T-helper 22 cell (primary cell): ENCODE measurements around the gene TMEM151B.
A peak's percentile ranks its signal among the peaks of the same experiment; 100 is the strongest.

Experiments used
- DNase-seq: peaks from one replicate; pipeline ENCODE4 v3.0.0-alpha.2; 2020; ENCODE audit warnings: low read depth

TMEM151B gene

DNA sequence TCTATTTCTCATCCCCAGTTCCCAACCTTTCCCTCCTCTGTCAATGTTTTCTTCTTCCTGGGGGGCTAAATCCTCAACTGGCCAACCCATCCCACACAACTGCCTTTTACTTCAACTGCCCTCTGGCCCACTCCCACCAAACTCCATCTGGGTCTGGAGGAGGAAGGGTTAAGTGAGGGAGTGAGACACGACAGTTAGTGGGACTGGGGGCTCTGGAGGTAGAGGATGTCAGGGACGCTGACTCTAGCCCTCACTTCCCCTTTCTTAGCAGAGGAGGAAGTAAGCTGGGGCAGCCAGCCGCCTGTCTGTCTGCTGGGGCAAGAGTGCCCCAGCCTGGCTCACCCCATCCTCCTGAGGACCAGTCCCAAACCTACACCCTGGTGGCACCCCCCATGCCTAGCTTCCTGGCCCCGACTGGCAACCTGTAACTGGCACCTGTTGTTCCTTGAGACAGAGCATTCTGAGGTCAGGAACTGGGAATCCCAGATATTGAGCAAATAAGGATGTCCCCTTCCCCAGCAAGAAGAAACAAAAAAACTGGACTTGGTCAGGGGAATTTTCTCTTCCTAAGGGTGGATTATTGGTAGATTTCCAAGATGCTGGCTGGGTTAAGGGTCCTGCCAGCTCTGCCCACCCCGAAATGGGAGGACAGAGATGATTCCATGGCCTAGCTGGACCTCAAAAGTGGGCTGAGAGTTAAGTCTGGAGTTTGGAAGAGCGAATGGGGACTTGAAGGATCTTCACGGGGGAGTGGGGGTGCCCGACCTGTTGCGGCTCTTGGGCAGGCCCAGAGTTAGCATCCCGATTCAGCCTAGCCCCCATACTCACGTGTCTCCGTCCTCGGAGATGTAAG lies 5.9 kb upstream of the TMEM151B start:
- DNase-seq, result no peak

DNA sequence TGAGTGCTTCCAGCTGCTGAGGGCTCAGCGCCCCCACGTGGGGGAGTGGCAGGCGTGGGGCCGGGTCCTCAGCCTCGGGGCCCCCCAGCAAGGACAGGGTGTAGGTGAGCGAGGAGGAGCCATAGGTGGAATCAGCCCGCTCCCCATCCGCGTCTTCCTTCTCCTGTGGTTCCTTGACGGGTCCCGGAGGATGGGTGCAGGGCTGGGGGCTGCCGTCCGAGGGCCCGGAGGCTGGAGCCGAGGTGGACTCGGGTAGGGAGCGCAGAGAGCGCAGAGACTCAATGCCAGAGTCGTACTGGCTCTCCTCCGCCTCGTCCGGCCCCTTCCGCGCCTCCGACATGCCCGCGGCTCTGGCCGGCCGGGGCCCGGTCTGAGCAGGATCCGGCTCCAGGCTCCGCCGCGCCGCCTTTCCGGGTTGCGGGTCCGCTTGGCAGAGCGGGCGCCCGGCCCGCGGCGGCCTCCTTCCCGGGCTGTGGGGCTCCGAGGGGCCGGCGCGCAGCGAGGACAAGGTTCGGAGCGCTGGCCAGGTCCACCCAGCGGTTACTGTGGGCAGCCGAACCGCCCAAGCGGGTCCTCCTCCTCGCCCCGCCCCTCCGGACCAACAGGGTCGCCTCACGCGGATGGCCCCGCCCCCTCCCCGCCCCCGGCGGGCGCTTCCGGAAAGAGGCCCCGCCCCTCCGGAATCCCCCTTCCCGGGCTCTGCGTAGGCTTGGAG lies 5.1 kb upstream of the TMEM151B start, which contains the start of gene NFKBIE:
TSS of gene NFKBIE (minus strand) at position 545 of the 715 bp plus-strand sequence. CDS start at position 340, 205 bp downstream.
- peak; percentile 92 for DNase-seq

DNA sequence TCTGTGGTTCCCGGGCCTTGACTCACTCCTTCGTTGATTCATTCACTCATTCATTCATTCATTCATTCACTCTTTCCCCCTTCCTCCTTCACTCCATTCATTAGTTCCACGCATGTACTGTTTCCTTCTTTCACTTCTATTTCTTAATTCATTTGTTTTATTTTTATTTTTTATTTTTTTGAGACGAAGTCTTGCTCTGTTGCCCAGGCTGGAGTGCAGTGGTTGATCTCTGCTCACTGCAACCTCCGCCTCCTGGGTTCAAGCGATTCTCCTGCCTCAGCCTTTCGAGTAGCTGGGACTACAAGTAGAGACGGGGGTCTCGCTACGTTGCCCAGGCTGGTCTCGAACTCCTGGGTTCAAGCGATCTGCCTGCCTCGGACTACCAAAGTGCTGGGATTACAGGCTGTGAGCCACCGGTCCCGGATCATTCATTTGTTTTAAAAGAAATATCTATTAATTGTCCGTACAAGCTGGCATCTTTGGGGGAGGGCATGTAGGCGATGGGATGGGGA lies 4.5 kb upstream of the TMEM151B start:
- DNase-seq, result no peak

DNA sequence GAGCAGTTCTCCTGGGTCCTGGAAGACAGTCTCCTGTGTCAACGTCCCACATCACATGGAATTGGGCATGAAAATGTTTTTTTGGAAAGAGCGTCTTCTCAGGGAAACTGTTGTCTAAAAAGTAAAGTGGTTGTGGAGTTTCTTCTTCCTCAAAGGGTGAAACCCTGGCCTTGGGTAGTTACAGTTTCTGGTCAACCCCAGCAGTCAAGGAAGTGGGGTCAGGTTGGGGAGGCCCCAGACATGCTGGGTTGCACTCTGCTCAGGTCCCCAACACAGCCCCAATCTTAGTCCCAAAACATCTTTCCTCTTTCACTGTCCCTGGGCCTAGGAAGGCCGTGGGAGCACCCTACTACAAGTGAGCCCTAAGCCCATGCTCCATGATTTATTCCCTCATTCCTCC lies 3.9 kb upstream of the TMEM151B start:
- no peak for DNase-seq

DNA sequence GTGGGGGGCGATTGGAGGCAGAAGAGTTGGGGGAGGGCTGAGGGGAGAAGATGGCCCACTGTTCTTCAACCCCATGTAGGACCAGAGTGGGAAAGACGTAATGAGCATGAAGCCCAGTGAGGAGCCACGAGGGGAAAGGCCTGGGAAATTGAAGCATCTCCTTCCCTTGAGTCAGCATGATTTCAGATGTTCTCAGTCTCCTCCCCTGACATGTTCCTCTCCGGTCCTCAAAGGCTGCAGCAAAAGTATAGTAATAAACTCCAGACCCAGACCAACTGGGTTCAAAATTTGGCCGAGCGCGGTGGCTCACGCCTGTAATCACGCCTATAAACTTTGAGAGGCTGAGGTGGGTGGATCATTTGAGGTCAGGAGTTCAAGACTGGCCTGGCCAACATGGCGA lies 3.0 kb upstream of the TMEM151B start:
- DNase-seq, result no peak

DNA sequence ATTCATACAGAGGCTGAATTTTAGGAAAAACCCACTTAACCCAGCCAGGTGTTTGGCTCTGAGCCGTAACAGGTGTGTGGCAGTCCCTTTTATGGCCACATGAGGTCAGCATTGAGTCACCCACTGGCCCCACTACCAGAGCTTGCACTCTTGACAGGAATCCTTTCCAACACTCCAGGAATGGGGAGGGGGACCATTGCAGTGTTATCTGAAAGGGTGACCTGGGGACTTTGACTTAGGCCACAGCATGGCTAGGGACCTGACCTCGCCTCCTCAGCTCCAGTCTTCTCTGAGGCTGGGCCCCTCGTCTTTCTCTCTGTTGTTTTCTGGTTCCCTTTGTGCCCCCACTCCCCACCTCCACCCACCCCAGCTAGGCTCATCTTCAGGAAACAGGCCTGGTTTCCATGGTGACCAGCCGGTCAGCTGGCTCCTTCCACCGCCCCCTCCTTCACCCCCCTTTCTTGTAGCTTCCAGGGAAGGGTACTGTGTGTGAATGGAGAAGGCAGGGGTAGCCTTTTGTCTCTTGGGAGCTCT lies 2.1 kb upstream of the TMEM151B start:
- no peak for DNase-seq

DNA sequence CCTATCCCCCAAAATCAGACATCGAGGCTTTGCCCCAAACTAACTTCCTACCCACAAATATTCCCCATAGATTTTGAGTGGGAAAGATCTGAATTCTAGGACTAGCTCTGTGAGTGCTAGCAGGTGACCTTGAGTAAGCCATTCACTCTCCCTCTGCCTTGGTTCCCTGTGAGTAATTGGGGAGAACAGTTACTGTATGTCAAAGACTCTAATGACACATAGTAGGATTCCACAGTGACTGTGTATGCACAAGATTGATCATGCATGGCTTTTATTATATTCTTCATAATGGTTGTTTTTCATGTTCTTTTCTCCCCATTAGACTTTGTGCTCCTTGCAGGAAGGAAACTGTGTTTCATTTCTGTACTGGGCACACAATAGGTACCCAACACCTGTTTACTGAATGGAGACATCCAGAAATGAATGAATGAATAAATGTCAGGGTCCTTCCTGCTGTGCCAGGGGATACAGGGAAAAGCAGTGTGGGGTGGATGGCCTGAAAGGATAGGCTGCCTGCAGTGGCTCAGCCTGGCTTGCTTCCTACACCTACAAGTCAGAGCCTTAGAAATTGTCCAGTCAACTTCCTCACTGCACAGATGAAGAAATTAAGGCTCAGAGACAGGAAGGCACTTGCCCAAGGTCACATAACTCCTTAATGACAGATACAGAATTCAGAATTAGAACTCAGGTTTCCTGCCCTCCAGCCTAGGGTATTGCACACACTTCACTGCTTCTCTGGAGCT lies 901 bp upstream of the TMEM151B start:
- no peak for DNase-seq

DNA sequence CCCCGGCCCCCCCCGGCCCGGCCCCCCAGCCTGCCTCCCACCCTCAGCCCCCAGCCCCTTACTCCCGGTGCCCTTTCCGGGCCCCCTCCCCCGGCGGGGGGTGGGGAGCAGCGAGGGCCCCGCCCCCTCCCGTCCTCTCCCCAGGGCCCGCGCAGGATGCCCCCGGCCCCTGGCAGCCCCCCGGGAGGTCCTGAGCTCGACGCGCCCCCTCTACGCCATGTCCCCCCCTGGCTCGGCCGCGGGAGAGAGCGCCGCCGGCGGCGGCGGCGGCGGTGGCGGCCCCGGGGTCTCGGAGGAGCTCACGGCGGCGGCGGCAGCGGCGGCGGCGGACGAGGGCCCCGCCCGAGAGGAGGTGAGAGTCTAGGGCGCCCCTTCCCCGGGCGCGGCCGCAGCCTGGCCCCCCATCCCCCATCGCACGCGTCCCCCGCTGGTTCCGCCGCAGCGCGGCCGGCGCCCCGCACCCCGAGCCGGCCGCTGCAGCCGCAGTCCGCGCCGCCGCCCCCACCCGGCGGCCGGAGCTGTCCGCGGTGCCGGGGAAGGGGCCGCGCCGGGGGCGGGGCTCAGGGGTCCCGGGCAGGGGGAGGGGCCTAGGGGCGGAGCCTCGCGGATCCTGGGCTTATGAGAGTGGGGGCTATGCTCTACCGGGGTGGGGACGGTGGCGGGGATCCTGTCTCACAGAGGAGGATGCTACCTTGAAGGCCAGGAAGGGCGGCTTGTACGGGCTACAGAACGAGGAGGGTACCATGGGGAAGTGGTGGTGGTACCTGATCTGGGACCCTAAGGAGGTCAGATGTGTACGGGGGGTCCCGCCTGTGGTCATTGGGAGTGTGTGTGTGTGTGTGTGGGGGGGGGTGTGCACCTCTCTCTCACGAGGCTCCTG lies 516 bp downstream of the TMEM151B start:
- DNase-seq, result no peak

DNA sequence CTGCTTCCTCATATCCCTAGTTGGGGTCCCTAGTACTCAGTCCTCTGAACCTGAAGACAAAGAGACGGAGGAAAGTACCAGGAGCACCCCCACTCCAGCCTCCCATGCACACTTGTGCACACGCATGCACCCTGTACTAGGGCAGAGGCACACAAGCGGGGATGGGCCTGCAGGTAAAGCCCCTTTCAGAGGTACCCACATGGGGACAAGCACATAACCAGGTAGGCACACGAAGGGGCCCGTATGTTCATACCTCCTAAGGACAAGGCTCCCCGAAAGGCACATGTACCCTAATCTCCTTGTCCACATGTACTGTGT lies 1.1 kb downstream of the TMEM151B start:
- DNase-seq, result no peak

DNA sequence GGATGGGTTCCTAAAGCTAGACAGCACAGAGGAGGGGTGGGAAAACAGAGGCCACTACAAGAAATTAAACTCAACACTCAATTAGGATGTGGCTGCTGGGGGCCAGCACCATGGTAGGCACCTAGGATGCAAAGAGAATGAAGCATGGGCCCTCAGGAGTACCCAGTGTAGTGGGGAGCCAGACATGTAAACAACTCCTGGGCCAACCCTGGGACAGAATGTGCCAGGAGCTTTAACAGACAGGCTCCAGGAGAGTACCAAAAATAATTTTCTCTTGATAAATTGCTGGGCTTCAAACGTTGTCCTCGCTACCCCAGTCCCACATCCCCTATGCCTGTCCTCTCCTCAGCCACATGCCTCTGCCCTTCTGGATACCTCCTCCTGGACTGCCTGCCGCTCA lies 1.7 kb downstream of the TMEM151B start:
- DNase-seq, result no peak

DNA sequence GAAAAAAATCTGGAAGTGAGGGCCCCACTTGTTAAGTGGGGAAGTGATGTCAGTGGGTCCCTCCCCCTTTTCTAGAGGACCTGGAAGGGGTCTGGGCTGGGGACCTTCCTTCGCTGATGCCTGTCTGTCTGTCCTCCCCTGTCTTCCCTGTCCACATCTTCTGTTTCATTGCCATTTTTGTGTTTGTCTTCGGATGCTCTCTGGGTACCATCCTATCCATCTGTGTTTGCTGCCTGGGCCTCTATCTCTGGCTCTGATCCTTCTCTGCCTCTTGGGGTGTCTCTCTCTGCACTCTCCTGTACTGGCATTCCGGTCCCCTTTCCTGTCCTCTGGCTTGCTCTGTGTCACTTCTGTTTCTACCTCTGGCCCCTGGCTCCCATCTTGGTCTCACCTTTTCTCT lies 2.3 kb downstream of the TMEM151B start:
- DNase-seq, result no peak

DNA sequence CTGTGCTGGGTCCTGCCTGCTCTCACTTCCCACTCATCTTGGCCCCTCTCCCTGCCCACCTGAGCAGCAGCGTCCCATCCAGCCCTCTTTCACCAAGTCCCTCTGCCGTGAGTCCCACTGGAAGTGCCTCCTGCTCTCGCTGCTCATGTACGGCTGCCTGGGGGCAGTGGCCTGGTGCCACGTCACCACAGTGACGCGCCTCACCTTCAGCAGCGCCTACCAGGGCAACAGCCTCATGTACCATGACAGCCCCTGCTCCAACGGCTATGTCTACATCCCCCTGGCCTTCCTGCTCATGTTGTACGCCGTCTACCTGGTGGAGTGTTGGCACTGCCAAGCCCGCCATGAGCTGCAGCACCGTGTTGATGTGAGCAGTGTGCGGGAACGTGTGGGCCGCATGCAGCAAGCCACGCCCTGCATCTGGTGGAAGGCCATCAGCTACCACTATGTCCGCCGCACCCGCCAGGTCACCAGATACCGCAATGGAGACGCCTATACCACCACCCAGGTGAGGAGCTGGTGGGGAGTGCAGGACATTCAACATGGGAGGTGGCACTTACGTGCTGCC lies 2.8 kb downstream of the TMEM151B start:
- DNase-seq, result no peak

DNA sequence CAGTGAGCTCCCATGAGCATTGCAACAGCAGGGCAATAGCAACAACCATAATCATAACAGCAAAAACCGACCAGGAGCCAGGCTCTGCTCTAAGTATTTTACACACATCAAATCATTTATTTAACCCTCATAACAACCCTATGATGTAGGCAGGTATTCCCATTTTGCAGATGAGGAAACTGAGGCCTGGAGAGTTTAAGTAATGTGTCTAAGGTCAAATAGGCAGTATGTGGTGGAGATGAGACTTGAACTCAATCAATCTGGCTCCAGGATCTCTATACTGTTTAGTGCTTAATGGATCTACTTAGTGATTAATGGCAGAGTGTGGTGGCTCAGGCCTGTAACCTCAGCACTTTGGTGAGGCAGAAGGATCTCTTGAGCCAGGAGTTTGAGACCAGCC lies 3.4 kb downstream of the TMEM151B start:
- DNase-seq, result no peak

DNA sequence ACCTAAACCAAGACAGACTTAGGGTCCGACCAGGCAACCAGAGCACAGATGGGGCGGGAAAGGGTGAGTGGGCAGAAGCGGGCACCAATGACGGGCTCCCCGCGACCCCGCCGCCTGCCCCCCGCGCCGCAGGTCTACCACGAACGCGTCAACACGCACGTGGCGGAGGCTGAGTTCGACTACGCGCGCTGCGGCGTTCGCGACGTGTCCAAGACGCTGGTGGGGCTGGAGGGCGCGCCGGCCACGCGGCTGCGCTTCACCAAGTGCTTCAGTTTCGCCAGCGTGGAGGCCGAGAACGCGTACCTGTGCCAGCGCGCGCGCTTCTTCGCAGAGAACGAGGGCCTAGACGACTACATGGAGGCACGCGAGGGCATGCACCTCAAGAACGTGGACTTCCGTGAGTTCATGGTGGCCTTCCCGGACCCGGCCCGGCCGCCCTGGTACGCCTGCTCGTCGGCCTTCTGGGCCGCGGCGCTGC lies 5.1 kb downstream of the TMEM151B start:
- DNase-seq, result no peak

DNA sequence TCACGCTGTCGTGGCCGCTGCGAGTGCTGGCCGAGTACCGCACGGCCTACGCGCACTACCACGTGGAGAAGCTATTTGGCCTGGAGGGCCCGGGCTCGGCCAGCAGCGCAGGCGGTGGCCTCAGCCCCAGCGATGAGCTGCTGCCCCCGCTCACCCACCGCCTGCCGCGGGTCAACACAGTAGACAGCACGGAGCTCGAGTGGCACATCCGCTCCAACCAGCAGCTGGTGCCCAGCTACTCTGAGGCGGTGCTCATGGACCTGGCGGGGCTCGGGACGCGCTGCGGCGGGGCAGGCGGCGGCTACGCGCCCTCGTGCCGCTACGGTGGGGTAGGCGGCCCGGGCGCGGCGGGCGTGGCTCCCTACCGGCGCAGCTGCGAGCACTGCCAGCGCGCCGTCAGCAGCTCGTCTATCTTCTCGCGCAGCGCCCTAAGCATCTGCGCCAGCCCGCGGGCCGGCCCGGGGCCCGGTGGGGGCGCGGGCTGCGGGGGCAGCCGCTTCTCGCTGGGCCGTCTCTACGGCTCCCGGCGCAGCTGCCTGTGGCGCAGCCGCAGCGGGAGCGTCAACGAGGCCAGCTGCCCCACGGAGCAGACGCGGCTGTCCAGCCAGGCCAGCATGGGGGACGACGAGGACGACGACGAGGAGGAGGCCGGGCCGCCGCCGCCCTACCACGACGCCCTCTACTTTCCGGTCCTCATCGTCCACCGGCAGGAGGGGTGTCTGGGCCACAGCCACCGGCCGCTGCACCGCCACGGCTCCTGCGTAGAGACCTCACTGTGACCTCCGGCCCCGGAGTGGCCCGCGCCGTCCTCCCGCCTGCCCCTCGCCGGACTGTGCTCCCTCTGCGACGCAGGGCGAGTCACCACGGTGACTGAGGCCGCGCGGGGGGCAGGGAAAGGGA lies 5.7 kb downstream of the TMEM151B start:
- DNase-seq, result no peak

DNA sequence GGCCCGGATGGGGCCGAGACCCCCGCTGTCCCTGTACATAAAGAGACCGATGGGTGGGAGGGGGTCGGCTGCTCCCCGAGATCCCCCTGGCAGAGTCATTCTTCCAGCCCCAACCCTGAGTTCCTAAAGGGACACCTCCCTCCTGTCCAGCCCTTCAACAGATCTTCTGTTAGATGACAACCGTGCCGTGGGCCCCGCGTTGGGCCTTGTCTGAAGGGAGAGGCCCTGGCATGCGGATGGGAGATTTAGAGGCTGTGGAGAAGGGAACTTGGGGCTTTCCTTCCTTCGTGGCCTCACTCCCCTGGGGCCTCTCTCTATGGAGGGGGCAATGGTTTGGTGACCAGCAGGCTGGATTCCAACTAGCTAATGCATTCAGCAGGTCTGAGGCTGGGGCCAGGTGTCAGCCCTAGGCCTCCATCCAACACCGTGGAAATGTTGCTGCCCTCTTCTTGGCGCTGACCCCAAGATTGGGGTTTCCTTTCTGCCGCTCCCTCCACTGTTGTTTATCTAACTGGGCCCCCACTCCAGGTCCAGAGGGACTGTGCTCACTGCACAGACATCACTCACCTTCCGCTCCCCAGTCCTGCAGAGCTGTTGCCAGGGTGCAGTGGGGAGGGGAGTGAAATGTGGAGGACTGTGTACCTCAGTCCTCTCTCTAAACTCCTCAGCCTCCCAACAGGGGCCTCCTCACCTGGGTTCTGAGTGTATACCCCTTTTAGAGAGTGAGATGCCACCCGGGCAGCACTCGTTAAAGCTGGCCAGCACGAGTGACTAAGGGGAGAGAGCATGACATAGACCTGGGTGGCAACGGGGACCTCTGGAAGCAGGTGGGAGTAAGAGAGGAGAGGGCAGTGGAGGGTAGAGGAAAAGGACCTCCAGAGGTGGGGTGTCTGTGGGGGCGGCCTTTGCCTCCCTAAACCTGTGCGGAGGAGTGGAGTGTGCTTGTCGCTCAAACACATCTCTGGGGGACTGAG lies 6.7 kb downstream of the TMEM151B start:
- no peak for DNase-seq

DNA sequence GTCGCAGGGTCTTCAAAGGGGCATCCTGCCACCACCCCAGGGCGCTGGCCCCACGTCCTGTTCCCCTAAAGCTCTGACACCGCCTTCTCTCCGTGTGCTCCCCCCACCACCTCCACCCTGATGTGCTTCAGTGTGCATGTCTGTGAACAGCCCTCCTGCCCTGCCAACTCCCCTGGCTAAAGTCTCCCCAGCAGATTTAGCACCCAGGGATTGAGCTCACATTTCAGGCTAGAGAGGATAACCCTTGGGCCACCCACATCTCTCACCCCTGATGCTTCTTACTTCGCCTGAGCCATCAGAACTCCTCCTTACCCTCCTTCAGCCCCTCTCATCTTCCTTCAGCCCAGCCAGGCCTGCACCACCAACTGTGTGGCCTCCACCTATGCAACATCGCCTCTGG lies 7.5 kb downstream of the TMEM151B start:
- no peak for DNase-seq

DNA sequence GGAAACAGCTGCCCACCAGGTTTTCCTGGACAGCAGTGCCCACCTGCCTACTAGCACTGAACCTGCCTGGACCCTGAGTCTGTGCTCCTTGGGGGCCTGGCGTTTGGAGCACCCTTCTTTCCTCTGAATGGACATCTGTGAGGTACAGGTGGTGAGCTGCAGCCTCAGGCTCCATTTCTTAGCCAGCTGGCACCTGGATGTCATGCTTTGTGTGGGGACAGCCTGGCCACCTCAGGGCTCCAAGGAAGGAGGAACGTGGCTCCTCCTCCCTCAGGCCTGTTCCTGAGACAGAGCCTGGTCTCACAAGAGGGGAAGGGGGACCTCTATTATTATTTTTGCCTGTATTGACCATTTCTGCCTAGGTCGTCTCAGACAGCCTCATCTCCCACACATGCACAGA lies 8.1 kb downstream of the TMEM151B start:
- no peak for DNase-seq
